Gastrocnemius medialis (tissue), 4 donors: ENCODE results near the gene ZNF839. TPM values are rescaled to one million over a fixed set of nuclear protein-coding genes. Genes with fewer than 3 reads are reported as not detected.

Experiments
- ATAC-seq, 2 donors: fragments of 150-250 bp; one replicate each; pipeline ENCODE4 v1.9.1; 2016
- DNase-seq, 2 donors: peaks; one replicate each; pipeline ENCODE4 v3.0.0-alpha.2; 2019
- H3K27ac ChIP-seq, 4 donors: fragments of 200-600 bp; sonication (generic); 1 replicate in 1 of 4; 2 replicates in 3 of 4; pipeline ENCODE4 v1.5.1; 2016 to 2018; ENCODE audit warnings: mild to moderate bottlenecking in 2 of 4, moderate library complexity in 1 of 4
- H3K27me3 ChIP-seq, 3 donors: fragments of 200-600 bp; sonication (generic) in 2 of 3; 1 replicate in 1 of 3; 2 replicates in 2 of 3; pipeline versions ENCODE4 v1.5.1 to v1.6.0; 2016 to 2019; ENCODE audit warnings: mild to moderate bottlenecking in 1 of 3, moderate library complexity in 1 of 3
- H3K36me3 ChIP-seq, 2 donors: fragments of 200-600 bp; sonication (generic) in 1 of 2; one replicate each; pipeline ENCODE4 v1.5.1; 2017 to 2018
- H3K4me1 ChIP-seq, 2 donors: fragments of 200-600 bp; sonication (generic) in 1 of 2; one replicate each; pipeline ENCODE4 v1.5.1; 2016 to 2017; ENCODE audit warnings: mild to moderate bottlenecking in 2 of 2
- H3K4me3 ChIP-seq, 4 donors: fragments of 200-600 bp; sonication (generic) in 3 of 4; 1 replicate in 1 of 4; 2 replicates in 3 of 4; pipeline ENCODE4 v1.5.1; 2016 to 2019; ENCODE audit warnings: mild to moderate bottlenecking in 2 of 4
- H3K9me3 ChIP-seq, 3 donors: fragments of 200-600 bp; sonication (generic) in 2 of 3; 1 replicate in 1 of 3; 2 replicates in 2 of 3; pipeline ENCODE4 v1.5.1; 2016 to 2019
- CTCF ChIP-seq, 5 experiments: fragments of 450-650 bp in 3 of 5; fragments of 200-600 bp in 2 of 5; sonication (generic) in 2 of 5; IDR thresholded peaks in 4 of 5; conservative IDR thresholded peaks in 1 of 5; 1 replicate in 4 of 5; 2 replicates in 1 of 5; pipeline ENCODE4 v1.5.1; 2016 to 2019; ENCODE audit warnings: antibody characterized with exemption in 5 of 5, mild to moderate bottlenecking in 3 of 5, moderate library complexity in 3 of 5
- POLR2A ChIP-seq, 2 donors: fragments of 450-650 bp; IDR thresholded peaks; one replicate each; pipeline ENCODE4 v1.6.1; 2017; ENCODE audit warnings: antibody characterized with exemption in 2 of 2, mild to moderate bottlenecking in 2 of 2, moderate library complexity in 2 of 2
- in situ Hi-C, 4 donors: fragments of 200-750 bp; cut with MboI; loops; one replicate each; pipeline versions ENCODE4 v1.15.0 to v1.8.0; 2017; ENCODE audit warnings: low sequenced_read_pairs in 4 of 4
- intact Hi-C: fragments of 100-400 bp; cut with DNase I; formaldehyde crosslinking; loops from one replicate; pipeline ENCODE4 v1.15.1; 2023; ENCODE audit warnings: low total_unique reads
- total RNA-seq, 4 donors: library from RNA; depleted of rRNA; stranded (reverse); fragments of >200 nt; gene quantifications; one replicate each; pipeline versions ENCODE4 v1.1.0 to v1.2.3, GENCODE V29; 2016

The ZNF839 gene
- total RNA-seq, 4 donors from 2014 or later: 10.6 to 16.8 (median 14.0) TPM

GRCh38 chr14:102373110-102373509, 53.6 kb downstream of the ZNF839 start:
- Histone ChIP-seq H3K4me1 (peaks cover 14 to 23% of the 10 kb centered on the region in 2 donors), H3K4me3 (no peak overlapping the region), H3K36me3 (peaks cover 0 to 21% of the 10 kb centered on the region in 2 donors), H3K27ac (no peak overlapping the region), H3K27me3 (no peaks in the 10 kb centered on the region), H3K9me3 (no peaks in the 10 kb centered on the region)
- in situ Hi-C loops (no loop called here), intact Hi-C loops (no loop called here)
- ATAC-seq (no peak), DNase-seq (no peak)
- TF ChIP-seq POLR2A (IDR thresholded peaks at IDR 0.05) (no peak), CTCF (IDR thresholded peaks at IDR 0.05 in 4 of 5, conservative IDR thresholded peaks at IDR 0.05 in 1 of 5) (no peak)

GRCh38 chr14:102374264-102374663, 54.7 kb downstream of the ZNF839 start:
- in situ Hi-C loops (no loop called here), intact Hi-C loops (no loop called here)
- ATAC-seq (no peak), DNase-seq (no peak)
- no peaks in the 10 kb centered on the region for H3K27me3 ChIP-seq
- H3K27ac ChIP-seq: no peak overlapping the region
- H3K4me3 ChIP-seq: no peak overlapping the region
- peaks cover 14 to 23% of the 10 kb centered on the region in 2 donors for H3K4me1 ChIP-seq
- no peak for TF ChIP-seq CTCF (IDR thresholded peaks at IDR 0.05 in 4 of 5, conservative IDR thresholded peaks at IDR 0.05 in 1 of 5)
- no peak for TF ChIP-seq POLR2A (IDR thresholded peaks at IDR 0.05)
- H3K36me3 ChIP-seq: peaks cover 0 to 32% of the 10 kb centered on the region in 2 donors
- H3K9me3 ChIP-seq: no peaks in the 10 kb centered on the region

- no peaks in the 10 kb centered on the region for H3K9me3 ChIP-seq
- no peak for ATAC-seq
- TF ChIP-seq CTCF (IDR thresholded peaks at IDR 0.05 in 4 of 5, conservative IDR thresholded peaks at IDR 0.05 in 1 of 5): no peak
- TF ChIP-seq POLR2A (IDR thresholded peaks at IDR 0.05): no peak
- H3K27ac ChIP-seq: no peak overlapping the region
- no peak for DNase-seq
- no peak overlapping the region for H3K4me3 ChIP-seq
- H3K4me1 ChIP-seq: peaks cover 14 to 23% of the 10 kb centered on the region in 2 donors
- peaks cover 0 to 41% of the 10 kb centered on the region in 2 donors for H3K36me3 ChIP-seq
- in situ Hi-C loops (no loop called here), intact Hi-C loops (no loop called here)
- no peaks in the 10 kb centered on the region for H3K27me3 ChIP-seq
Measured at GRCh38 chr14:102375119-102375518, 55.6 kb downstream of the ZNF839 start.

GRCh38 chr14:102377696-102378095, 58.1 kb downstream of the ZNF839 start:
- in situ Hi-C loops: no loop called here
- intact Hi-C loops: no loop called here
- Histone ChIP-seq H3K27me3 (no peaks in the 10 kb centered on the region), H3K27ac (no peak overlapping the region), H3K4me3 (no peak overlapping the region), H3K9me3 (no peaks in the 10 kb centered on the region), H3K36me3 (peaks cover 0 to 49% of the 10 kb centered on the region in 2 donors), H3K4me1 (peaks cover 6 to 8% of the 10 kb centered on the region in 2 donors)
- ATAC-seq (no peak), DNase-seq (no peak)
- TF ChIP-seq CTCF (IDR thresholded peaks at IDR 0.05 in 4 of 5, conservative IDR thresholded peaks at IDR 0.05 in 1 of 5) (no peak), POLR2A (IDR thresholded peaks at IDR 0.05) (no peak)

GRCh38 chr14:102378830-102379229, 59.3 kb downstream of the ZNF839 start:
- no peak for DNase-seq
- in situ Hi-C loops: no loop called here
- no peaks in the 10 kb centered on the region for H3K9me3 ChIP-seq
- H3K27me3 ChIP-seq: no peaks in the 10 kb centered on the region
- no peak for TF ChIP-seq CTCF (IDR thresholded peaks at IDR 0.05 in 4 of 5, conservative IDR thresholded peaks at IDR 0.05 in 1 of 5)
- no peak for TF ChIP-seq POLR2A (IDR thresholded peaks at IDR 0.05)
- intact Hi-C loops: no loop called here
- peaks cover 0 to 45% of the 10 kb centered on the region in 2 donors for H3K36me3 ChIP-seq
- no peak overlapping the region for H3K27ac ChIP-seq
- no peak overlapping the region for H3K4me3 ChIP-seq
- peaks cover 6% of the 10 kb centered on the region in 2 donors for H3K4me1 ChIP-seq
- ATAC-seq: no peak
